Lung microvascular endothelial cell (primary cell): ENCODE data around the gene NKIRAS1. TPM values are rescaled to one million over a fixed set of nuclear protein-coding genes. Genes with fewer than 3 reads are reported as not detected.
"Not testable (repeated sequence)": the region's sequence is repeated elsewhere in the genome, so short reads cannot be mapped to it uniquely, and the experiment has no call there.

ENCODE experiments used
- DNase-seq, 2 donors: peaks; one replicate each; pipeline versions ENCODE4 v3.0.0 to v3.0.0-alpha.2; 2010; ENCODE audit warnings: low read depth in 2 of 2
- total RNA-seq: library from RNA; depleted of rRNA; stranded (reverse); fragments of >200 nt; gene quantifications from 2 replicates; pipeline ENCODE4 v1.2.1, GENCODE V29; 2014

NKIRAS1 gene
- total RNA-seq, 1 donor from 2014 or later, result 7.3 TPM

GRCh38 chr3:23904545-23904944 lies 12.2 kb downstream of the NKIRAS1 start:
- no peak for DNase-seq

GRCh38 chr3:23900744-23901143 lies 16.0 kb downstream of the NKIRAS1 start:
- no peak for DNase-seq

- no peak for DNase-seq
Observed at GRCh38 chr3:23895181-23895580, 21.6 kb downstream of the NKIRAS1 start.

- peak in 1 of 2 donors; percentile 36 for DNase-seq
Observed at GRCh38 chr3:23894254-23895061, 22.3 kb downstream of the NKIRAS1 start.

GRCh38 chr3:23889950-23890349 lies 26.8 kb downstream of the NKIRAS1 start:
- DNase-seq, result no peak

GRCh38 chr3:23889386-23889785 lies 27.4 kb downstream of the NKIRAS1 start:
- DNase-seq, result no peak

- DNase-seq, result peak; percentile 60 to 72
Observed at GRCh38 chr3:23888617-23889228, 28.1 kb downstream of the NKIRAS1 start.

- DNase-seq, result no peak
Observed at GRCh38 chr3:23886311-23886710, 30.5 kb downstream of the NKIRAS1 start.

- DNase-seq, result no peak
Observed at GRCh38 chr3:23885210-23885609, 31.6 kb downstream of the NKIRAS1 start.

- DNase-seq, result no peak
Observed at GRCh38 chr3:23884481-23884880, 32.3 kb downstream of the NKIRAS1 start.

- DNase-seq, result no peak
Observed at GRCh38 chr3:23882487-23882918, 34.3 kb downstream of the NKIRAS1 start.

- not testable (repeated sequence) for DNase-seq
Observed at GRCh38 chr3:23881993-23882392, 34.8 kb downstream of the NKIRAS1 start.

- peak; percentile 70 to 85 for DNase-seq
Observed at GRCh38 chr3:23880703-23881339, 36.0 kb downstream of the NKIRAS1 start.

- no peak for DNase-seq
Observed at GRCh38 chr3:23879485-23879884, 37.3 kb downstream of the NKIRAS1 start.

GRCh38 chr3:23877329-23877980 lies 39.3 kb downstream of the NKIRAS1 start:
- peak; percentile 33 to 62 for DNase-seq

- no peak for DNase-seq
Observed at GRCh38 chr3:23876923-23877322, 39.9 kb downstream of the NKIRAS1 start.

- DNase-seq, result peak in 1 of 2 donors; percentile 22
Observed at GRCh38 chr3:23875113-23875725, 41.6 kb downstream of the NKIRAS1 start.

GRCh38 chr3:23874359-23875112 lies 42.3 kb downstream of the NKIRAS1 start:
- DNase-seq, result no peak

GRCh38 chr3:23873941-23874340 lies 42.8 kb downstream of the NKIRAS1 start:
- DNase-seq, result no peak

GRCh38 chr3:23872330-23872729 lies 44.5 kb downstream of the NKIRAS1 start:
- no peak for DNase-seq

- DNase-seq, result not testable (repeated sequence)
Observed at GRCh38 chr3:23871361-23871760, 45.4 kb downstream of the NKIRAS1 start.
